ENCODE results near the gene PCK1. TPM values are rescaled to one million over a fixed set of nuclear protein-coding genes. Genes with fewer than 3 reads are reported as not detected.

PCK1 gene
- total and polyA plus RNA-seq, 2 experiments from 2014 or later = not detected

GRCh38 chr20:57609086-57609841 is 48.4 kb downstream of the PCK1 start:
- in situ Hi-C loops (cut with MboI) = loop anchor here (5.0 kb wide), 1 partner anchor 593 kb away; no protein-coding TSS in a partner anchor
- DNase-seq = no peak
- 58 to 66% methylated on average over 16 of the region's 16 CpGs for WGBS, 2 experiments (ENCODE audit: low coverage in 1 of 2, low lambda C conversion rate in 2 of 2, missing lambda C conversion rate in 2 of 2)
- Histone ChIP-seq H3K79me2 (ENCODE audit: insufficient read depth) (no peaks in the 10 kb centered on the region), H3K36me3 (ENCODE audit: low read depth) (no peaks in the 10 kb centered on the region), H3F3A (ENCODE audit: insufficient read depth) (no peaks in the 10 kb centered on the region), H3K27ac (no peak overlapping the region), H3K27me3 (replicated peaks; ENCODE audit: insufficient read depth) (peaks cover 12% of the 10 kb centered on the region), H3K4me1 (ENCODE audit: insufficient read depth) (no peaks in the 10 kb centered on the region), H3K4me2 (ENCODE audit: unreplicated experiment) (no peak overlapping the region), H3K4me3 (no peak overlapping the region), H2AFZ (no peak overlapping the region), H3K9me3 (ENCODE audit: low read depth) (no peaks in the 10 kb centered on the region), H3K9me2 (ENCODE audit: insufficient read depth) (no peaks in the 10 kb centered on the region), H3K9ac (no peak overlapping the region), H4K20me1 (ENCODE audit: insufficient read depth) (no peaks in the 10 kb centered on the region)
- TF ChIP-seq EZH2phosphoT487 (IDR thresholded peaks at IDR 0.05; ENCODE audit: insufficient read depth, low read depth) = no peak

- WGBS, 2 experiments (ENCODE audit: low coverage in 1 of 2, low lambda C conversion rate in 2 of 2, missing lambda C conversion rate in 2 of 2) = 55 to 58% methylated on average over 8 of the region's 8 CpGs
- H3K9me3 ChIP-seq (ENCODE audit: low read depth) = no peaks in the 10 kb centered on the region
- no peaks in the 10 kb centered on the region for H3K36me3 ChIP-seq (ENCODE audit: low read depth)
- DNase-seq = no peak
- H3K79me2 ChIP-seq (ENCODE audit: insufficient read depth) = no peaks in the 10 kb centered on the region
- peaks cover 12% of the 10 kb centered on the region for H3K27me3 ChIP-seq (replicated peaks; ENCODE audit: insufficient read depth)
- H3K4me1 ChIP-seq (ENCODE audit: insufficient read depth) = no peaks in the 10 kb centered on the region
- H3K9ac ChIP-seq = no peak overlapping the region
- no peaks in the 10 kb centered on the region for H3F3A ChIP-seq (ENCODE audit: insufficient read depth)
- H4K20me1 ChIP-seq (ENCODE audit: insufficient read depth) = no peaks in the 10 kb centered on the region
- in situ Hi-C loops (cut with MboI) = loop anchor here (5.0 kb wide), 1 partner anchor 592 kb away; no protein-coding TSS in a partner anchor
- H3K4me3 ChIP-seq = no peak overlapping the region
- no peak overlapping the region for H3K27ac ChIP-seq
- H3K9me2 ChIP-seq (ENCODE audit: insufficient read depth) = no peaks in the 10 kb centered on the region
- no peak overlapping the region for H3K4me2 ChIP-seq (ENCODE audit: unreplicated experiment)
- TF ChIP-seq EZH2phosphoT487 (IDR thresholded peaks at IDR 0.05; ENCODE audit: insufficient read depth, low read depth) (no peak), EZH2 (IDR thresholded peaks at IDR 0.05; ENCODE audit: insufficient read depth, poor library complexity, severe bottlenecking) (no peak)
- H2AFZ ChIP-seq = no peak overlapping the region
Measured at GRCh38 chr20:57609842-57610167, 48.9 kb downstream of the PCK1 start.

GRCh38 chr20:57610261-57610952 is 49.5 kb downstream of the PCK1 start:
- H3K9ac ChIP-seq = no peak overlapping the region
- no peaks in the 10 kb centered on the region for H3K9me3 ChIP-seq (ENCODE audit: low read depth)
- H3K79me2 ChIP-seq (ENCODE audit: insufficient read depth) = no peaks in the 10 kb centered on the region
- H3K4me1 ChIP-seq (ENCODE audit: insufficient read depth) = no peaks in the 10 kb centered on the region
- no peak overlapping the region for H3K27ac ChIP-seq
- WGBS, 2 experiments (ENCODE audit: low coverage in 1 of 2, low lambda C conversion rate in 2 of 2, missing lambda C conversion rate in 2 of 2) = 77 to 80% methylated on average over 17 to 18 of the region's 18 CpGs
- no peak overlapping the region for H2AFZ ChIP-seq
- H3F3A ChIP-seq (ENCODE audit: insufficient read depth) = no peaks in the 10 kb centered on the region
- DNase-seq = no peak
- H3K9me2 ChIP-seq (ENCODE audit: insufficient read depth) = no peaks in the 10 kb centered on the region
- no peak for TF ChIP-seq EZH2 (IDR thresholded peaks at IDR 0.05; ENCODE audit: insufficient read depth, poor library complexity, severe bottlenecking)
- TF ChIP-seq EZH2phosphoT487 (IDR thresholded peaks at IDR 0.05; ENCODE audit: insufficient read depth, low read depth) = no peak
- H3K4me3 ChIP-seq = no peak overlapping the region
- in situ Hi-C loops (cut with MboI) = no loop called here
- no peaks in the 10 kb centered on the region for H4K20me1 ChIP-seq (ENCODE audit: insufficient read depth)
- no peak overlapping the region for H3K4me2 ChIP-seq (ENCODE audit: unreplicated experiment)
- H3K27me3 ChIP-seq (replicated peaks; ENCODE audit: insufficient read depth) = peaks cover 12% of the 10 kb centered on the region
- no peaks in the 10 kb centered on the region for H3K36me3 ChIP-seq (ENCODE audit: low read depth)

- Histone ChIP-seq H2AFZ (no peak overlapping the region), H3K9me3 (ENCODE audit: low read depth) (no peaks in the 10 kb centered on the region), H3K4me3 (no peak overlapping the region), H3K79me2 (ENCODE audit: insufficient read depth) (no peaks in the 10 kb centered on the region), H3K9me2 (ENCODE audit: insufficient read depth) (no peaks in the 10 kb centered on the region), H3K9ac (no peak overlapping the region), H3K4me2 (ENCODE audit: unreplicated experiment) (no peak overlapping the region), H3K36me3 (ENCODE audit: low read depth) (no peaks in the 10 kb centered on the region), H3K4me1 (ENCODE audit: insufficient read depth) (no peaks in the 10 kb centered on the region), H3F3A (ENCODE audit: insufficient read depth) (no peaks in the 10 kb centered on the region), H3K27me3 (replicated peaks; ENCODE audit: insufficient read depth) (peaks cover 11% of the 10 kb centered on the region), H4K20me1 (ENCODE audit: insufficient read depth) (no peaks in the 10 kb centered on the region), H3K27ac (no peak overlapping the region)
- DNase-seq = no peak
- TF ChIP-seq EZH2phosphoT487 (IDR thresholded peaks at IDR 0.05; ENCODE audit: insufficient read depth, low read depth) = no peak
- no peak for TF ChIP-seq EZH2 (IDR thresholded peaks at IDR 0.05; ENCODE audit: insufficient read depth, poor library complexity, severe bottlenecking)
- WGBS, 2 experiments (ENCODE audit: low coverage in 1 of 2, low lambda C conversion rate in 2 of 2, missing lambda C conversion rate in 2 of 2) = 73 to 76% methylated on average over 18 of the region's 18 CpGs
- in situ Hi-C loops (cut with MboI) = no loop called here
Measured at GRCh38 chr20:57611586-57612311, 50.8 kb downstream of the PCK1 start.

All from GM23248 (cell line).